Stimulated activated CD4-positive, alpha-beta T cell treated with anti-CD3 and anti-CD28 coated beads, Interleukin-2, amount 100 ng/mL, for 24 hours (primary cell): ENCODE results near the gene ZC3H10.
"Not testable (repeated sequence)": the region's sequence is repeated elsewhere in the genome, so short reads cannot be mapped to it uniquely, and the experiment has no call there.

Experiments
- DNase-seq, 2 donors: peaks; one replicate each; pipeline ENCODE4 v3.0.0-alpha.2; 2020

Gene ZC3H10

GRCh38 chr12:56156464-56157200 is 38.6 kb downstream of the ZC3H10 start:
- DNase-seq: not testable (repeated sequence)

- DNase-seq: peak; percentile 60 to 66
Observed at GRCh38 chr12:56157201-56158028, 39.3 kb downstream of the ZC3H10 start.

GRCh38 chr12:56158029-56158925 is 40.2 kb downstream of the ZC3H10 start, which contains the start of gene MYL6:
TSS of gene MYL6 (plus strand) at chr12:56158359. CDS start at chr12:56158402, 43 bp downstream.
- DNase-seq: peak; percentile 89 to 92

GRCh38 chr12:56158926-56159461 is 40.9 kb downstream of the ZC3H10 start:
- peak in 1 of 2 donors; percentile 48 for DNase-seq

- no peak for DNase-seq
Observed at GRCh38 chr12:56159482-56160192, 41.6 kb downstream of the ZC3H10 start.

- peak; percentile 54 to 67 for DNase-seq
Observed at GRCh38 chr12:56160193-56160763, 42.2 kb downstream of the ZC3H10 start.

- no peak for DNase-seq
Observed at GRCh38 chr12:56160894-56161689, 43.0 kb downstream of the ZC3H10 start.

GRCh38 chr12:56161690-56162351 is 43.8 kb downstream of the ZC3H10 start:
- DNase-seq: no peak

- no peak for DNase-seq
Observed at GRCh38 chr12:56162468-56163290, 44.6 kb downstream of the ZC3H10 start.

GRCh38 chr12:56163533-56164344 is 45.7 kb downstream of the ZC3H10 start:
- DNase-seq: no peak

- DNase-seq: no peak
Observed at GRCh38 chr12:56164345-56164729, 46.3 kb downstream of the ZC3H10 start.

- DNase-seq: no peak
Observed at GRCh38 chr12:56165369-56165768, 47.3 kb downstream of the ZC3H10 start.

GRCh38 chr12:56169229-56169759 is 51.2 kb downstream of the ZC3H10 start:
- no peak for DNase-seq

GRCh38 chr12:56172839-56173238 is 54.8 kb downstream of the ZC3H10 start:
- no peak for DNase-seq
